IPS-18a (cell line): ENCODE measurements around the gene SLAMF7.
"Not testable (repeated sequence)": the region's sequence is repeated elsewhere in the genome, so short reads cannot be mapped to it uniquely, and the experiment has no call there.

Experiments used
- H3K27ac ChIP-seq: one replicate; pipeline ENCODE4 v1.5.1; 2013; ENCODE audit warnings: low read length
- H3K27me3 ChIP-seq: one replicate; pipeline ENCODE4 v1.6.1; 2013; ENCODE audit warnings: mild to moderate bottlenecking, low read length; ENCODE audit not compliant: control insufficient read depth, insufficient read depth
- H3K36me3 ChIP-seq: one replicate; pipeline ENCODE4 v1.6.1; 2013; ENCODE audit warnings: low read depth, low read length; ENCODE audit not compliant: control insufficient read depth
- H3K4me1 ChIP-seq: one replicate; pipeline ENCODE4 v1.6.1; 2013; ENCODE audit warnings: low read depth, low read length; ENCODE audit not compliant: control insufficient read depth
- H3K4me3 ChIP-seq: one replicate; pipeline ENCODE4 v1.5.1; 2013; ENCODE audit warnings: low read length
- H3K9ac ChIP-seq: one replicate; pipeline ENCODE4 v1.6.1; 2013; ENCODE audit warnings: mild to moderate bottlenecking, low read length, moderate library complexity
- H3K9me3 ChIP-seq: one replicate; pipeline ENCODE4 v1.6.1; 2013; ENCODE audit warnings: low read depth, low read length; ENCODE audit not compliant: control insufficient read depth

Gene SLAMF7

DNA sequence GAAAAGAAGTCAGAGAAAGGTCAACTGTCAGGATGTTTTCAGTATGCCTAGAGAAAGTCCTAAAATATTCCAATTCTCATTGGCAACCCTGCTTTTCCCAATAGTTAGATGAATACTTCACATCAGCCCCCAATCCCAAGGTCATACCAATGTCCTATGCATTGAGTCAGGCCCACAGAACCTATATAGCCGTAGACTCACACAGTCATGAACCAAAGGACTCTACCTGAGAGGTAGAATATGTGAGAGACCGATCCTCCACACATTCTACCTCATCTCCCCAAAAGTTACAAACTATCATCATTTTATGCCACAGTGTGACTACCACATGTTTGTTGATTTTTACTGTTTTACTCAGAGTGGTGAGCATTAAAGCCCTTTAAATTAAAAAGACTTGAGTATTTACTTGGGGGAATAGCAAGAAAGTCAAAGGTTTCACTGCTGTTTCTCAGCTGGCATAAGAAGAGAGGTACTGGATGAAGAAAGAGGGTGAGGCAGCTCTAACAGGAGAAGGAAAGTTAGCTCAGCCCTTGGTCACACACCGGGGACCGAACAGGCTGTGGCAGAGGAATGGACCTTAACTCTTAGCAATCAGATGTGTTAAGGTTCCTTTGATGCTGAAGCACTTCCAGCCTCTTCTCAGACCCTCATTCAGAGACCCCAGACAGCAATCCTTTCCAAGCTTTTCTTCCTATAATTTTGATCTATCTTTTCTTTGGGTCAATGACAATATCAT, 28.4 kb upstream of the SLAMF7 start:
- no peak overlapping the region for H3K27ac ChIP-seq
- H3K36me3 ChIP-seq: no peaks in the 10 kb centered on the region
- H3K4me3 ChIP-seq: no peak overlapping the region
- H3K4me1 ChIP-seq: no peaks in the 10 kb centered on the region
- H3K27me3 ChIP-seq: no peaks in the 10 kb centered on the region
- H3K9ac ChIP-seq: no peak overlapping the region
- no peaks in the 10 kb centered on the region for H3K9me3 ChIP-seq

DNA sequence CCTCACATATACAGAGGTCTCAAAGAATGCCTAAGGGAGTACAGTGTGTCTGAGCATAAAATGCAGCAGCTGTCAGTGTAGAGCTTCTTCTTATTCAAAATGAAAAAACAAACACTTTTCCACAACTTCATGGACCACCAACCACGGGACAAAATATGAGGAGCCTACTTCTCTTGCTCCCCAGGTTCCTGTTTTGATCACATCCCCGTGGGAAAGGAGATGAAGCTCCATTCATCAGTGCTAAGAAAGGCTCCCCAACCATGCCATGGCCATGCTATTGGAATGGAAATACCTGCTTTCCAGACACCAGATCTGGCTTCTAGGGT, 27.8 kb upstream of the SLAMF7 start:
- Histone ChIP-seq H3K9me3 (no peaks in the 10 kb centered on the region), H3K4me3 (no peak overlapping the region), H3K36me3 (no peaks in the 10 kb centered on the region), H3K27me3 (no peaks in the 10 kb centered on the region), H3K4me1 (no peaks in the 10 kb centered on the region), H3K9ac (no peak overlapping the region), H3K27ac (no peak overlapping the region)

DNA sequence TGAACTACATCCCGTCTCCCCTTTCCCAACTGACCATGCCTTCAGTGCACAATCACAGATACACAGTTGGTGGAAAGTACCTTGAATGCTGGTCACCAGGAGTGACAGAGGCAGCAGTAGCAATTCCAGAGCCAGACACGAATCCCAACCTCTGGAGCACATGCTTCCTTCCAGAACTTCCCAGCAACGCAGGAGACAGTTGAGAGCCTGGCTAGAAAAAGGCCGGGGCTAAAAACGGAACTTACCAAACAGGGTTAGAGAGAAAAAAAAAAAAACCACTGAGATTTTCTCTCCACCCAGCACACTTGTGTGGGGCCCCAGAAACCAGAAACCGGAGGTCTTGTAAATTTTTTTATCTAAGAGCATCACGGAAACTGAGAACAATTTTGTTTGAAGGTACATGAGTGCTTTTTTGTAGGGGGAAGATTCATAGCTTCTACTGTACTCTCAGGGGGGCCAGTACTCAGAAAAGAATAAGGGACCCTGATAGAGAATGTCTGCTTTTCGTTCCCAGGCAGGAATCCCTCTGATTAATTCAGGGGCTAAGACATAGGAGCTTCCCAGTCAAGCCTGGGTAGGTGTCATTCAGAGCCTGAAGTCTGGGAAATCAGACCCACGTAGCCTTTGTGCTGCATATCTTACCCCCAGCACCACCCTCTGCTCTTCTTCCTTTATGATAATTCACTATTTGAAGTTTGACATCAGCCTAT, 27.3 kb upstream of the SLAMF7 start, which contains the start of gene CD48:
Gene CD48, minus strand, starts transcription at position 221 of the 710 bp plus-strand sequence. Its CDS starts 59 bp downstream, at position 162.
- Histone ChIP-seq H3K4me3 (no peak within 1 kb of the TSS), H3K4me1 (no peaks in the 10 kb centered on the region), H3K9me3 (no peaks in the 10 kb centered on the region), H3K9ac (no peak within 1 kb of the TSS), H3K27ac (no peak within 1 kb of the TSS), H3K27me3 (no peaks in the 10 kb centered on the region), H3K36me3 (no peaks in the 10 kb centered on the region)

DNA sequence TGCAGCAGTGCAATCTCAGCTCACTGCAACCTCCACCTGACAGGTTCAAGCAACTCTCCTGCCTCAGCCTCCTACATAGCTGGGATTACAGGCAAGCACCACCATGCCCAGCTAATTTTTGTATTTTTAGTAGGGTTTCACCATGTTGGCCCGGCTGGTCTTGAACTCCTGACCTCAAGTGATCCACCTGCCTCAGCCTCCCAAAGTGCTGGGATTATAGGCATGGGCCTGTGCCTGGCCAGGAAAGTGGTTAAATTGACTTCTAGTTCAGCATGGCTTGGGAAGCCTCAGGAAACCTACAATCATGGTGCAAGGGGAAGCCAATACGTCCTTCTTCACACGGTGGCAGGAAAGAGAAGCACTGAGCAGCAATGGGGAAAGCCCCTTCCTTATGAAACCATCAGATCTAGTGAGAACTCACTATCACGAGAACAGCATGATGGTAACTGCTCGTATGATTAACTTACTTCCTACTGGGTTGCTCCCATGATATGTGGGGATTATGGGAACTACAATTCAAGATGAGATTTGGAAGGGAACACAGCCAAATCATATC, 26.4 kb upstream of the SLAMF7 start:
- not testable (repeated sequence) for H3K9ac ChIP-seq, H3K27ac ChIP-seq, H3K9me3 ChIP-seq, H3K27me3 ChIP-seq, H3K4me1 ChIP-seq, H3K4me3 ChIP-seq, H3K36me3 ChIP-seq

DNA sequence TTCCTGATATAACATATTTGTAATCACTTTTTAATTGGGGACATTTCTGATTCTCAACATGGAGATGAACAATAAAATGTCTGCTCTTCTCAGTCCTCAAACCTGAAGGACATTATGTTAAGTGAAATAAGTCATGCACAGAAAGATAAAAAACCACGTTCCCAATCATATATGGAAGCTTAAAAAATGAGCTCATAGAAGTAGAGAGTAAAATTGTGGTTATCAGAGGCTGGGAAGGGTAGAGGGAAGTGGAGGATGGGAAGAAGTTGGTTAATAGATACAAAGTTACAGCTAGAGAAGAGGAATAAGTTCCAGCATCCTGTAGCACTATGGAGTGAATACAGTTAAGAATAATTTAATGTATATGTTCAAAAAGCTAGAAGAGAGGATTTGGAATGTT, 25.9 kb upstream of the SLAMF7 start:
- Histone ChIP-seq H3K27me3 (no peaks in the 10 kb centered on the region), H3K36me3 (no peaks in the 10 kb centered on the region), H3K9me3 (no peaks in the 10 kb centered on the region), H3K27ac (no peak overlapping the region), H3K4me3 (no peak overlapping the region), H3K9ac (no peak overlapping the region), H3K4me1 (no peaks in the 10 kb centered on the region)

DNA sequence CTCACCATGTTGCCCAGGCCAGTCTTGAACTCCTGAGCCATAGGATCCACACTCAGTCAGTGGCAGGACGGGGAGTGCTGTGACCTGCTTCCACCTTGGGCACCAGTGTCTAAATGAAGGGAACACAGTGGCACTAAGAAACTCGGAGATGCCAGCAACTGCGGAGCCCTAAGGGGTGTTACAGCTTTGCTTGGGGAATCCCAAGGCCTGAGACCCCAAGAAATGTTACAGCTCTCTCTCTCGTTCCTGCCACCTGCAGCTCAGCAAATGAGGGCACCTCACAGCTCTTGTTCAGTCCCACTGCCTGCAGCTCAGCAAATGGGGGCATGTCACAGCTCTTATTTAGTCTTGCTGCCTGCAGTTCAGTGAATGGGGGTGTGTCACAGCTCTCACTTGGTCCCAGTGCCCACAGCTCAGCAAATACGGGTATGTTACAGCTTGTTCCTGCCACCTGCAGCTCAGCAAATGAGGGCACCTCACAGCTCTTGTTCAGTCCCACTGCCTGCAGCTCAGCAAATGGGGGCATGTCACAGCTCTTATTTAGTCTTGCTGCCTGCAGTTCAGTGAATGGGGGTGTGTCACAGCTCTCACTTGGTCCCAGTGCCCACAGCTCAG, 24.9 kb upstream of the SLAMF7 start:
- not testable (repeated sequence) for H3K27ac ChIP-seq, H3K27me3 ChIP-seq, H3K4me1 ChIP-seq, H3K36me3 ChIP-seq, H3K4me3 ChIP-seq, H3K9ac ChIP-seq, H3K9me3 ChIP-seq

DNA sequence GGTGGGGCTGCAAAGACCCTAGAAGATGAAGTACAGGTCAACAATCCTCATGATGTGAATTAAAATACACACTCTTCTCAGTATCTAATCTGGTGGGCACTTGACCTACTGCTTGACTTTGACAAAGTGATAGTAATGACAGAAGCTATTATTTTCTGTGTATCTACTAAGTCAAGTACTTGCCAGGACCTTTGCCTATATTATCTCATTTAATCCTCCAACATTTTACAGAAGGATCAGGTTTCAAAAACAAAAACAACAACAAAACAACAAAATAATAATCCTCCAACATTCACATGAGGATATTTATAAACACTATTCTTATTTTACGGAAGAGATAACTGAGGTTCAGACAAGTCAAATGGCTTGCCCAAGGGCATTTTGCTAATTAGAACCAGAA, 23.0 kb upstream of the SLAMF7 start:
- H3K27me3 ChIP-seq: no peaks in the 10 kb centered on the region
- H3K36me3 ChIP-seq: no peaks in the 10 kb centered on the region
- no peak overlapping the region for H3K4me3 ChIP-seq
- no peak overlapping the region for H3K27ac ChIP-seq
- H3K4me1 ChIP-seq: no peaks in the 10 kb centered on the region
- no peaks in the 10 kb centered on the region for H3K9me3 ChIP-seq
- H3K9ac ChIP-seq: no peak overlapping the region

DNA sequence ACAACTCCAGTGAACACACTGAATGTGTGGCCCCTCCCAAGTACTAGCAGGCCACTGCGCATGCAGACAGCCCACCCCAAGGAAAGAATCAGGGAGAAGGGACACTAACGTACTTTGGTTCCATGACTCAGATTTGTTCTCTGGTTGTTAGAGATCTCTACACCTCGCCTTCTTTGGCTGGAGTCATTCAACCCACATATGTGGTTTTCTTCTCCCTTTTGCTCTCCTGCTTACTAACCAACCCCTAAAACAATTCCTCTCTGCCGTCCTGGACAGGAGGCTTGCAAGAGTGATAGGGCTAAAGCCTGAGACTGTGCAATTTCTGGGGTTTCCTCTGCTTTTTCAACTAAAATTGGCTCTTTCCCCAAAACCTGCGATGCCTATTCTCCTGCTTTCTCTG, 21.7 kb upstream of the SLAMF7 start:
- no peaks in the 10 kb centered on the region for H3K27me3 ChIP-seq

DNA sequence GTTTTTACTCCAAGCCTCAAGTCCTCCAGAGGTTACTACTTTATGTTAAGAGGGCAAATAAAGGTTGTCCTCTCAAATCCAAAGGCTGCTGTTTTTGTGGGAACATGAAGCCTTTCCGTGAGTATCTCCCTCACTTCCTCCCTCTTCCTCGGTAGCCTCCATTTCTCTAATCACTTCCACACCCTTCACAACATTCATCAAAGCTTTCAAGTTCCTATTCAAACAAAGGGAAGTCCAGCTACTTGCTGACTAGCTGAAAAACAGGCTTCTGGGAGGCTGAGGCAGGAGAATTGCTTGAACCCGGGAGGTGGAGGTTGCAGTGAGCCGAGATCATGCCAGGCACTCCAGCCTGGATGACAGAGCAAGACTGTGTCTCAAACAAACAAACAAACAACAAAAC, 20.8 kb upstream of the SLAMF7 start:
- Histone ChIP-seq H3K4me3 (no peak overlapping the region), H3K9ac (no peak overlapping the region), H3K27me3 (no peaks in the 10 kb centered on the region), H3K27ac (no peak overlapping the region), H3K36me3 (no peaks in the 10 kb centered on the region), H3K4me1 (no peaks in the 10 kb centered on the region), H3K9me3 (no peaks in the 10 kb centered on the region)

More for the DNA sequence above, 21.7 kb upstream of the SLAMF7 start:
- H3K9me3 ChIP-seq: no peaks in the 10 kb centered on the region
- no peak overlapping the region for H3K9ac ChIP-seq
- no peak overlapping the region for H3K27ac ChIP-seq
- no peaks in the 10 kb centered on the region for H3K36me3 ChIP-seq
- H3K4me1 ChIP-seq: no peaks in the 10 kb centered on the region
- no peak overlapping the region for H3K4me3 ChIP-seq

DNA sequence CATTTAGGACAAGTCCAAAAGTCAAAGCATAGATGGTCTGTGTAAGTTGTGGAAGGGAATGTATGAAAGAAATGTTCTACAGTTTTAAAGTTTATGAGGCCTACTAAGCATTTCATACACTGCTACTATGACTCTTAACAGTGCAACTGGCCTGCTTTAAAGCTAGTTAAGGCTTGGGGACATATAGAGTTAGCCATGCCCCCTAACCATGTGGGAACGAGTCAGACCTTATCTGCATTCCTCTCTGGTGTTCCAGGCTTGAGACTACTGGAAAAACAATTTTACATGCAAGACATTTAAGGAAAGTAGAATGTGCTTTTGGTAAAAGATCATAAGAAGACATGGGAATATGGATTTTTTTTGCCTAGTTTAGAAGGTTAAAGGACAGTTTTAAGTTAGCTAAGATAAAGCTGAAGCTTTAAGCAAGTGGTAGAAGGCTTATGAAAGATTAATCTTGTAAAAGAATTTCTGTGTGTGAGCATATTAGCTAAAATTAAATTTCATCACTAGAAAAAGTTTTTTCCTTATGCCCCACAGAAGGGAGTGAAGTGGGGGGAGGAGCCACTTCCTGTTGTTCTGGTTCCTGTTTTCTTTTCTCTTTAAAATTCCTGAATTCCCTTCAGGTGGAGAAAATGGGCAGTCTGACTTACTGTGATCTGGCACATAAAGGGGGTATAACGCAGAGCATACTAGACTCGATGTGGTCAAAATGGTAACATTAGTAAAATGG, 18.5 kb upstream of the SLAMF7 start:
- H3K9ac ChIP-seq: no peak overlapping the region
- H3K36me3 ChIP-seq: no peaks in the 10 kb centered on the region
- no peak overlapping the region for H3K27ac ChIP-seq
- H3K4me1 ChIP-seq: no peaks in the 10 kb centered on the region
- no peak overlapping the region for H3K4me3 ChIP-seq
- no peaks in the 10 kb centered on the region for H3K9me3 ChIP-seq
- no peaks in the 10 kb centered on the region for H3K27me3 ChIP-seq

DNA sequence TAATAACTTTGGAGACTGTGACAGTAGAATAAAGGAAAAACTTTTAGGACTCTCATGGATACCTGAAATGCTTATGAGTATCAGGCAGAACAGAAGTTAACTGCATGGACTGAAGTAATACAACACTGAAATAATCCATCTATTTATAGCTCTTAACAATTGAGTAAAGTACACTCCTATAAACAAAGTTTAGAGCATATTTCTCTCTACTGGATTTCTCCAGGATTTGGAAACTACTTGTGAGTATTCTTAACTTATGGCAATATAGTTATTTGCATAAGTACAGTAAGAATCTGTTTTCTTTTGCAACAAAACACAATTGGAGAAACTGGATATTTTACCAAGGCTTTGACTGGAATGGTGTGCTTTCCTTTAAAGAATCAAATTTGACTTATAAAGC, 17.6 kb upstream of the SLAMF7 start:
- no peak overlapping the region for H3K27ac ChIP-seq
- no peaks in the 10 kb centered on the region for H3K27me3 ChIP-seq
- H3K9ac ChIP-seq: no peak overlapping the region
- H3K4me3 ChIP-seq: no peak overlapping the region
- H3K4me1 ChIP-seq: peaks cover 7% of the 10 kb centered on the region
- no peaks in the 10 kb centered on the region for H3K9me3 ChIP-seq
- no peaks in the 10 kb centered on the region for H3K36me3 ChIP-seq
